ENCODE results near the gene WFDC13.

GRCh38 chr20:45725134-45725533 lies 23.3 kb downstream of the WFDC13 start:
- TF ChIP-seq EZH2 (IDR thresholded peaks at IDR 0.05; ENCODE audit: insufficient read depth, poor library complexity, severe bottlenecking) (no peak), EZH2phosphoT487 (IDR thresholded peaks at IDR 0.05; ENCODE audit: insufficient read depth, low read depth) (no peak)
